HG03460 (cell line): ENCODE data around the gene FCER1G.
"Not testable (repeated sequence)": the region's sequence is repeated elsewhere in the genome, so short reads cannot be mapped to it uniquely, and the experiment has no call there.

ENCODE experiments used
- ATAC-seq: cut with Tn5 transposase; IDR thresholded peaks from one replicate; pipeline ENCODE4 v1.9.1; 2021; ENCODE audit not compliant: unreplicated experiment

Gene FCER1G

GRCh38 chr1:161206411-161207140 lies 8.5 kb upstream of the FCER1G start:
- ATAC-seq: no peak

- no peak for ATAC-seq
These were observed 7.9 kb upstream of the FCER1G start for GRCh38 chr1:161207173-161207572.

GRCh38 chr1:161209790-161210409 lies 5.2 kb upstream of the FCER1G start:
- peak; percentile 57 for ATAC-seq

GRCh38 chr1:161214369-161214768 lies 726 bp upstream of the FCER1G start:
- ATAC-seq: no peak

GRCh38 chr1:161216945-161217712 lies 2.0 kb downstream of the FCER1G start:
- ATAC-seq: peak; percentile 83

- ATAC-seq: no peak
These were observed 2.7 kb downstream of the FCER1G start for GRCh38 chr1:161217831-161218230.

GRCh38 chr1:161218301-161219077 lies 3.4 kb downstream of the FCER1G start:
- no peak for ATAC-seq

- ATAC-seq: no peak
These were observed 4.2 kb downstream of the FCER1G start for GRCh38 chr1:161219078-161219892.

GRCh38 chr1:161220002-161220401 lies 4.9 kb downstream of the FCER1G start:
- no peak for ATAC-seq

GRCh38 chr1:161222175-161223019 lies 7.3 kb downstream of the FCER1G start:
- no peak for ATAC-seq

- ATAC-seq: no peak
These were observed 9.0 kb downstream of the FCER1G start for GRCh38 chr1:161223805-161224694.

- not testable (repeated sequence) for ATAC-seq
These were observed 9.6 kb downstream of the FCER1G start for GRCh38 chr1:161224695-161225087.

- ATAC-seq: no peak
These were observed 10.1 kb downstream of the FCER1G start for GRCh38 chr1:161225178-161225533.

- ATAC-seq: peak; percentile 92
These were observed 10.6 kb downstream of the FCER1G start, which contains the start of gene TOMM40L for GRCh38 chr1:161225534-161226319. TSS of gene TOMM40L (plus strand) at chr1:161226060. CDS start at chr1:161226490, 430 bp downstream.

- no peak for ATAC-seq
These were observed 11.2 kb downstream of the FCER1G start for GRCh38 chr1:161226320-161226711.

- ATAC-seq: no peak
These were observed 11.7 kb downstream of the FCER1G start for GRCh38 chr1:161226759-161227158.

GRCh38 chr1:161227196-161227871 lies 12.2 kb downstream of the FCER1G start:
- peak; percentile 38 for ATAC-seq
